ENCODE measurements around the gene DDX60.

The DDX60 gene

DNA sequence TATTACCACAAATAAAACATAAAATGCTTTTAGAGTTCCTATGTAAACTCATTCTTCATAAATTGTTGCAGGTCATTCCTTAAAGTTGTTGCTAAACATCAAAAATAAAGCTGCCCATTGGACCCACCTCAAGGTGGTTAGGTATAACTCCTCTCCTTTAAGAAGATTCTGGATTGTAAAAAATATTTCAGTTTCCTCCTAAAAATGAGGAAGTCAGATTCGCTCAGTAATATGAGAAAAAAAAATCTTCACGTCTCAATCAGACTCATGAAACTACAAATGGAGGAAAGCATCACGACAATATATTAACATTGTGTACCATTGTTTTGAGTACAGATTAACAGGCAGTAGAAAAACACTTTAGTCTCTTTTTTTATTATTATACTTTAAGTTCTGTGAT lies 105.9 kb downstream of the DDX60 start:
- Histone ChIP-seq H3K36me3 (replicated peaks) (no peaks in the 10 kb centered on the region), H3K4me1 (no peaks in the 10 kb centered on the region), H3K9me3 (no peaks in the 10 kb centered on the region), H3K4me3 (no peak overlapping the region), H3K27me3 (ENCODE audit: low read depth) (no peaks in the 10 kb centered on the region)
- in situ Hi-C loops (cut with MboI; ENCODE audit: low sequenced_read_pairs) = no loop called here
- DNase-seq (ENCODE audit: low spot score in 2 of 2) = no peak

DNA sequence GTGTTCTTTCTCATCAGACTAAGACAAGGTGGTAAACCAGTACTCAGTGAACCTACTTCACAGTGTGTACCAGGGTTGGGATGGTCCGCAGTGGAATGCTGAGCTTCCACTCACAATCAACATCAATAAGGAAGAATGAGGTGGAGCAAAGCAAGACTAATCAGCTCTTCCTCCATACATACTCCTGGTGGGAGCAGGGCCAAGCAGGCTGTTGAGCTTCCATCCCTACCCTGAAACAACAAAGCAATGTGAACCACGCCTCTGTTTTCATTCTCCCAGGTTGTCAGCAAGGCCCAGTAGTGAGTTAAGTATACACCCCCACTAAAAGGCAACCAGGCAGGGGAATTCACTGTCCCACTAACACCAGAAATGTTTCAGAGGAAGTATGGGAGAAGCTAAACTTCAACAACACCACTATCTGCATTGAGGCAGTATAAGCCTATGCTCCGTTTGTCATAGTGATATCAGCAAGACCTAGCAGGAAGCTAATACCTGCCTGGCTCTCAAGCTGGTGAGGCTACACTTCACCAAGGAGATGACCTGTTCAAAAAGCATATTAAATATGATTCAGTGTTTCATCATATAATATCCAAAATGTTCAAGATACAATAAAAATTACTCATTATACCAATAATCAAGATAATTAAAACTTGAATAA lies 109.5 kb downstream of the DDX60 start:
- no peaks in the 10 kb centered on the region for H3K4me1 ChIP-seq
- in situ Hi-C loops (cut with MboI; ENCODE audit: low sequenced_read_pairs) = no loop called here
- no peaks in the 10 kb centered on the region for H3K27me3 ChIP-seq (ENCODE audit: low read depth)
- H3K4me3 ChIP-seq = no peak overlapping the region
- H3K9me3 ChIP-seq = peaks cover under 1% of the 10 kb centered on the region; the same call in 1 of the 2 replicates
- H3K36me3 ChIP-seq (replicated peaks) = no peaks in the 10 kb centered on the region
- DNase-seq (ENCODE audit: low spot score in 2 of 2) = no peak

DNA sequence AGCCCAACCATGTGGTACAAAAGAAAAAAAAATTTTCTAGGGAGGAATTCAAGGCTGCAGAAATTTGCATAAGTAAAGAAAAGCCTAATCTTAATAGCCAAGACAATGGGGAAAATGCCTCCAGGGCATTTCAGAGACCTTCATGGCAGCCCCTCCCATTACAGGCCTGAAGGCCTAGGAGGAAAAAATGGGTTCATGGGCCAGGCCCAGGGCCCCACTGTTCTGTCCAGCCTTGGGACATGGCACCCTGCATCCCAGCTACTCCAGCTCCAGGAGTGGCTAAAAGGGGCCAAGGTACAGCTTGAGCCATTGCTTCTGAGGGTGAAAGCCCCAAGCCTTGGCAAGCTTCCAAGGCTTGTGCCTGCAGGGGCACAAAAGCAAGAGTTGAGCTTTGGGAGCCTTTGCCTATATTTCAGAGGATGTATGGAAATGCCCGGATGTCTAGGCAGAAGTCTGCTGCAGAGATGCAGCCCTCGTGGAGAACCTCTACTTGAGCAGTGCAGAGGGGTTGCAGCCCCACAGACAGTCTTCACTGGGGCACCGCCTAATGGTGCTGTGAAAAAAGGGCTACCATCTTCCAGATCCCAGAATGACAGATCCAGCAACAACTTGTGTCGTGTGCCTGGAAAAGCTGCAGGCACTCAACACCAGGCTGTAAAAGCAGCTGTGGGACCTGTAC lies 115.2 kb downstream of the DDX60 start:
- Histone ChIP-seq H3K36me3 (replicated peaks) (no peaks in the 10 kb centered on the region), H3K9me3 (peaks cover 13% of the 10 kb centered on the region), H3K4me1 (no peaks in the 10 kb centered on the region), H3K4me3 (no peak overlapping the region), H3K27me3 (ENCODE audit: low read depth) (no peaks in the 10 kb centered on the region)
- DNase-seq (ENCODE audit: low spot score in 2 of 2) = peak in 1 of 2 experiments; percentile 8
- in situ Hi-C loops (cut with MboI; ENCODE audit: low sequenced_read_pairs) = no loop called here

DNA sequence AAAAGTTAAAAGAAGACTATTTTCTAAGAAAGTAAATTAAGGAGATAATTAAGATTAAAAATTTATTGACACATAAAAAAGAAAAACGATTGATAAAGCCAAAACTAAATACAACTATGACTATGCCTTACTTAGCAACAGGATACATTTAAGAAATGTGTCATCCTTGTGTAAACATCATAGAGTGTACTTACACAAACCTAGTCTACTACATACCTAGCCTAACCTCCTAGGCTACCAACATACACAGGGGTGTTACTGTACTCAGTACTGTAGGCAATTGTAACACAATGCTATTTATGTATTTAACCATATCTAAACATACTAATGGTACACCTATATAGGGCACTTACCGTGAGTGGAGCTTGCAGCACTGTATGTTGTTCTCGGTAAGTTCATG lies 117.9 kb downstream of the DDX60 start:
- in situ Hi-C loops (cut with MboI; ENCODE audit: low sequenced_read_pairs) = no loop called here
- no peak overlapping the region for H3K4me3 ChIP-seq
- peaks cover 4% of the 10 kb centered on the region; the same call in 1 of the 2 replicates for H3K4me1 ChIP-seq
- H3K36me3 ChIP-seq (replicated peaks) = no peaks in the 10 kb centered on the region
- peaks cover 13% of the 10 kb centered on the region for H3K9me3 ChIP-seq
- no peak for DNase-seq (ENCODE audit: low spot score in 2 of 2)
- no peaks in the 10 kb centered on the region for H3K27me3 ChIP-seq (ENCODE audit: low read depth)

- DNase-seq (ENCODE audit: low spot score in 2 of 2) = no peak
- peaks cover 4% of the 10 kb centered on the region; the same call in 1 of the 2 replicates for H3K4me1 ChIP-seq
- no peak overlapping the region for H3K4me3 ChIP-seq
- no peaks in the 10 kb centered on the region for H3K27me3 ChIP-seq (ENCODE audit: low read depth)
- peaks cover 13% of the 10 kb centered on the region for H3K9me3 ChIP-seq
- H3K36me3 ChIP-seq (replicated peaks) = no peaks in the 10 kb centered on the region
- in situ Hi-C loops (cut with MboI; ENCODE audit: low sequenced_read_pairs) = no loop called here
Measured at GRCh38 chr4:168199260-168199957, 119.1 kb downstream of the DDX60 start.

DNA sequence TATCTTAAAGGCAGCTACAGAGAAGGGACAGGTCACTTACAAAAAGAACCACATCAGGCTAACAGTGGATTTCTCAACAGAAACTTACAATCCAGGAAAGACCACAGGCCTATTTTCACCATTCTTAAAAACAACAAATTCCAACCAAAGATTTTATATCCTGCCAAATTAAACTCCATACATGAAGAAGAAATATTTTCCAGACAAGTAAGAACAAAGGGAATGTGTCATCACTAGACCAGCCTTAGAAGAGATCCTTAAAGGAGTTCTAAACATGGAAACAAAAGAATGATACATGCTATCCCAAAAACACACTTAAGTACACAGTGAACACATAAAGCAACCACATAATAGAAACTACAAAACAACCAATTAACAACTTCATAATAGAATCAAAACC lies 120.6 kb downstream of the DDX60 start:
- in situ Hi-C loops (cut with MboI; ENCODE audit: low sequenced_read_pairs) = no loop called here
- no peaks in the 10 kb centered on the region for H3K27me3 ChIP-seq (ENCODE audit: low read depth)
- peaks cover 2% of the 10 kb centered on the region; the same call in 1 of the 2 replicates for H3K9me3 ChIP-seq
- no peaks in the 10 kb centered on the region for H3K36me3 ChIP-seq (replicated peaks)
- H3K4me3 ChIP-seq = no peak overlapping the region
- DNase-seq (ENCODE audit: low spot score in 2 of 2) = no peak
- H3K4me1 ChIP-seq = peaks cover 4% of the 10 kb centered on the region; the same call in 1 of the 2 replicates

DNA sequence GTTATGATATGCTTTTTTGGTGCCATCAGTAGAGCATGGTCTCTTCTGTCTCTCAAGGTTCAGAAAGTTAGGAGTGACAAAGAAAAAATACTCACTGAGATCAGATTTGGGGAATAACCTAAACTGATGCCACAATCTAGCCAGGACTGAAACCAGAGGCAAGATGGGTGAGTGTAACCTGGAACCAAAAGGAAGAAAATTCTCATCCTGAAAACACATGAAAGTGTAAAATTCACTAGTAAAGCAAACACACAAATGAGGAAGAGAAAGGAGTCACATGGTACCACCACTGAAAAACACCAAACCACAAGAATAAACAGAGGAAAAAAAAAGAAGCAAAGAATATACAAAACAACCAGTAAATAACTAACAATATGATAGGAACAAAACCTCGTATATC lies 129.8 kb downstream of the DDX60 start:
- Histone ChIP-seq H3K4me1 (no peaks in the 10 kb centered on the region), H3K9me3 (no peaks in the 10 kb centered on the region), H3K4me3 (no peak overlapping the region), H3K27me3 (ENCODE audit: low read depth) (no peaks in the 10 kb centered on the region), H3K36me3 (replicated peaks) (no peaks in the 10 kb centered on the region)
- no peak for DNase-seq (ENCODE audit: low spot score in 2 of 2)
- in situ Hi-C loops (cut with MboI; ENCODE audit: low sequenced_read_pairs) = loop anchor here (10.0 kb wide), 1 partner anchor 736 kb away; no protein-coding TSS in a partner anchor

DNA sequence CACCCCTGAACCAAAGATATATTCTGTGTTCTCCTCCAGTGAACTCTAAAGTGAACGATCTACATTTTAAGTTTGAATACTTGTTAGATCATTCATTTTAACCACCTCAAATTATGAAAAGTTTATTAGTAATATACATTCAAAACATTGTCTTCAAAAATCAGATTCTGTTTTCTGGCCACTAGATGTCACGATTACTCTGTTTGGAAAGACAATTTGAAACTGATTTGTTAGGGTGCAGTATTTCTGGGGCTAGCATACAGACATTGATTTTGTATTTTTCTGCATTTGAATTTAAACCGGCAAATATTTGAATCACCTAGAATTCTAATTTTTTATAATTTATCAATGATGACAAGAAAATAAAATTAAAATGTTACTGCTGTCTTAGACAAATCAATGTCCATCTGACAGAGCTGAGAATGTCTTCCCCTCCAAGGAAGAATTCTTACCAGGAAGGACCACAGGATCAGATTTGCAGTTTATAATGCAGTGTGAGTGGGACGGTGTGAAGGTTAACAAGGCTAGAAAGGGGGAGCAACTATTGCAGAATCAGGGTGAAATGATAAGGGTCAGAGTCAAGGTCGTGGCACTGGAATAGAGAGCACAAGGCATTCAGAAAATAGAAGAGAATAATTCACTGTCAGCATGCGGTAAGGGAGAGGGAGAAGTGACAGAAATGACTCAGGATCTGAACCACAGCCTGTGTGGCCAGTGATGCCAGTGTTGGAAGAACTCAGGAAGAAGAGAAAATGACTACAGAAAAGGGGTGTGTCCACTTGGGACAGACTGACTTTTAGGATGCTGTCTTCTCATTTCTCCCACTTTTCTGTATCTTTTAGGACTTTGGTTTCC lies 134.6 kb downstream of the DDX60 start:
- Histone ChIP-seq H3K36me3 (replicated peaks) (no peaks in the 10 kb centered on the region), H3K9me3 (no peaks in the 10 kb centered on the region), H3K27me3 (ENCODE audit: low read depth) (no peaks in the 10 kb centered on the region; the same call in 1 of the 2 replicates), H3K4me3 (no peak overlapping the region), H3K4me1 (no peaks in the 10 kb centered on the region)
- DNase-seq (ENCODE audit: low spot score in 2 of 2) = peak in 1 of 2 experiments; percentile 19
- in situ Hi-C loops (cut with MboI; ENCODE audit: low sequenced_read_pairs) = loop anchor here (10.0 kb wide), 1 partner anchor 741 kb away; no protein-coding TSS in a partner anchor

GRCh38 chr4:168177546-168178149 lies 140.9 kb downstream of the DDX60 start:
- DNase-seq (ENCODE audit: low spot score in 2 of 2) = no peak
- no peaks in the 10 kb centered on the region for H3K9me3 ChIP-seq
- no peaks in the 10 kb centered on the region for H3K4me1 ChIP-seq
- in situ Hi-C loops (cut with MboI; ENCODE audit: low sequenced_read_pairs) = no loop called here
- H3K36me3 ChIP-seq (replicated peaks) = no peaks in the 10 kb centered on the region
- no peak overlapping the region for H3K4me3 ChIP-seq
- H3K27me3 ChIP-seq (ENCODE audit: low read depth) = no peaks in the 10 kb centered on the region; the same call in 1 of the 2 replicates

DNA sequence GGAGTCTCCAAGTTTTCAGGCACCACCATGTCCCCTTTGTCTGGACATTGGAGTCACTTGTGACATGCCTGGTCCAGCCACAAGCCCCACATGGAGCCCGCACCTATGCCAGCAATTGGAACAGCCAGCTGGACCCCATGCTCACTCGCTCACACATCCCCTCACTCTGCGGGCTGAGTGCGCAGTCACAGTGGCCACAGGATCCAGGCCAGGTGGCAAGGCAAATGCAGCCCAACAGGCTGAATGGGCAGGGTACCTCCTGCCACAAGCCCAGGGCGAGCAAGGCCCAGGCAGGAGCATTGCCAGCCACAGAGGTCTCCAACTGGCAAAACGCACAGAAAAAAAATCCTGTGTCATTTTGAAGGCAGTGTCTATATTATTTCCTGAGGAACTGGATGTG lies 144.2 kb downstream of the DDX60 start:
- no peak for DNase-seq (ENCODE audit: low spot score in 2 of 2)
- Histone ChIP-seq H3K27me3 (ENCODE audit: low read depth) (no peaks in the 10 kb centered on the region), H3K4me3 (no peak overlapping the region), H3K36me3 (replicated peaks) (no peaks in the 10 kb centered on the region), H3K9me3 (no peaks in the 10 kb centered on the region), H3K4me1 (peaks cover 8% of the 10 kb centered on the region)
- in situ Hi-C loops (cut with MboI; ENCODE audit: low sequenced_read_pairs) = no loop called here

DNA sequence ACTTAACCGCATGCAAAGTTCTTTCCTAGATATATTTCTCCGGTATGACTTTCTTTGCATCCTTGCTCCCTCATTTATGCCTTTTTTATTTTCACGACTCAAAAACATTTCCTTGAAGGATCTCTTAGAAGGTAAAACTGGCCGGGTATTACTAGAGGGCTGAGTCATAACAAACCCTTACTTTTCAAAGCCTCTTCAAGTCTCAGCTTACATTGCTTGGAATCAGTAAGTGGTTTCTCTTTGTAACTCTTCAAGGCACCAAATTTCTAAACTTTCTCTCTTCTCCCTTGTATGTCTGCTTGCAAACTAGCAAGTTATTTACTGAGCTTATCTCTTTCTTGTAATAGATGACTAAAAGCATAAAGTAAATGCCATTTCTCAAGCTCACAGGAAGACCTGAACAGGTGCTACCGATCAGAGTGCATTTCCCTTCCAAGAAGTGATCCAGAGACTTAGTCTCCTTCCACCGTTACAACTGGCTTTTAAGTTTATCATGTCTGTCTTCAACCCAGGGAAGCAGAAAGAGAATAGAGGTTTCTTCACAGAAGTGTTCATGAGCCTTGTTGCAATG lies 150.8 kb downstream of the DDX60 start:
- no peaks in the 10 kb centered on the region for H3K36me3 ChIP-seq (replicated peaks)
- in situ Hi-C loops (cut with MboI; ENCODE audit: low sequenced_read_pairs) = no loop called here
- H3K4me1 ChIP-seq = peaks cover 8% of the 10 kb centered on the region
- no peak overlapping the region for H3K4me3 ChIP-seq
- no peaks in the 10 kb centered on the region for H3K27me3 ChIP-seq (ENCODE audit: low read depth)
- H3K9me3 ChIP-seq = no peaks in the 10 kb centered on the region
- DNase-seq (ENCODE audit: low spot score in 2 of 2) = no peak
